IMR-90 (cell line): ENCODE data around the gene FAIM. TPM values are rescaled to one million over a fixed set of nuclear protein-coding genes. Genes with fewer than 3 reads are reported as not detected.

Experiments used
- ATAC-seq: fragments of 200-7000 bp; cut with Tn5 transposase; 2 replicates; pipeline ENCODE4 v1.9.1; 2020; ENCODE audit warnings: low read depth, mild to moderate bottlenecking, moderate library complexity
- BruUV-seq: library from RNA; stranded (reverse); fragments of 400-500 nt; replicated peaks from 2 replicates; lab custom pipeline; 2021; lab: Mats Ljungman, UMichigan
- CTCF ChIA-PET: fragments of 300-600 bp; formaldehyde crosslinking; extraction: SDS; loops from one replicate; lab custom pipeline; 2021; ENCODE audit warnings: antibody characterized with exemption; lab: Yijun Ruan, JAX
- POLR2A ChIA-PET: fragments of 300-600 bp; sonication (Branson Sonifier 250); formaldehyde crosslinking; loops from one replicate; lab custom pipeline; 2022; ENCODE audit warnings: antibody characterized with exemption; ENCODE audit not compliant: unreplicated experiment; lab: Charles Lee
- DNase-seq: peaks from one replicate; pipeline ENCODE4 v3.0.0; 2013
- H2AFZ ChIP-seq: replicated peaks from 2 replicates; pipeline ENCODE3; 2013; ENCODE audit warnings: low read length, mild to moderate bottlenecking; ENCODE audit not compliant: poor library complexity
- H2AK5ac ChIP-seq: 2 replicates; pipeline ENCODE4 v1.6.1; 2013; ENCODE audit warnings: low read depth, low read length, inconsistent platforms
- H2AK9ac ChIP-seq: replicated peaks from 2 replicates; pipeline ENCODE3; 2013; ENCODE audit warnings: mild to moderate bottlenecking, low read depth, low read length, moderate library complexity; ENCODE audit not compliant: poor library complexity
- H2BK120ac ChIP-seq: 2 replicates; pipeline ENCODE4 v1.6.1; 2013; ENCODE audit warnings: low read depth, low read length, inconsistent platforms
- H2BK15ac ChIP-seq: 3 replicates; pipeline ENCODE4 v1.6.1; 2013; ENCODE audit warnings: low read depth, low read length, inconsistent platforms
- H2BK20ac ChIP-seq: 2 replicates; pipeline ENCODE4 v1.6.1; 2013; ENCODE audit warnings: low read depth, mild to moderate bottlenecking, inconsistent platforms, low read length, moderate library complexity
- H2BK5ac ChIP-seq: 2 replicates; pipeline ENCODE4 v1.6.1; 2013; ENCODE audit warnings: mild to moderate bottlenecking, low read depth, low read length, inconsistent platforms; ENCODE audit not compliant: poor library complexity, severe bottlenecking
- H3K14ac ChIP-seq: replicated peaks from 2 replicates; pipeline ENCODE4 v1.6.1; 2013; ENCODE audit warnings: low read depth, low read length, inconsistent platforms
- H3K18ac ChIP-seq: 2 replicates; pipeline ENCODE4 v1.6.1; 2013; ENCODE audit warnings: low read depth, low read length, control low read depth
- H3K23ac ChIP-seq: 2 replicates; pipeline ENCODE4 v1.6.1; 2013; ENCODE audit warnings: low read depth, low read length, inconsistent platforms
- H3K27ac ChIP-seq: 2 replicates; pipeline ENCODE4 v1.5.1; 2013; ENCODE audit warnings: mild to moderate bottlenecking, control low read depth, low read length; ENCODE audit not compliant: insufficient read depth
- H3K27me3 ChIP-seq: 2 replicates; pipeline ENCODE4 v1.6.1; 2013; ENCODE audit warnings: low read length; ENCODE audit not compliant: control insufficient read depth, insufficient read depth
- H3K36me3 ChIP-seq: 2 replicates; pipeline ENCODE4 v1.6.1; 2013; ENCODE audit warnings: low read length, mixed read lengths; ENCODE audit not compliant: control insufficient read depth, insufficient read depth
- H3K4ac ChIP-seq: 2 replicates; pipeline ENCODE4 v1.6.1; 2013; ENCODE audit warnings: low read depth, low read length, inconsistent platforms
- H3K4me1 ChIP-seq: 2 replicates; pipeline ENCODE4 v1.6.1; 2013; ENCODE audit warnings: low read length, mixed read lengths; ENCODE audit not compliant: control insufficient read depth, insufficient read depth
- H3K4me2 ChIP-seq: 2 replicates; pipeline ENCODE4 v1.6.1; 2013; ENCODE audit warnings: low read depth, mild to moderate bottlenecking, control low read depth, low read length, moderate library complexity
- H3K4me3 ChIP-seq: 2 replicates; pipeline ENCODE4 v1.5.1; 2013; ENCODE audit warnings: low read depth, mild to moderate bottlenecking, control low read depth, low read length, moderate library complexity; ENCODE audit not compliant: insufficient read depth
- H3K56ac ChIP-seq: 2 replicates; pipeline ENCODE4 v1.6.1; 2013; ENCODE audit warnings: low read length, inconsistent platforms; ENCODE audit not compliant: insufficient read depth; ENCODE audit errors: extremely low read depth
- H3K79me1 ChIP-seq, 2 experiments: 2 replicates each; pipeline ENCODE4 v1.6.1; 2013; ENCODE audit warnings: low read length in 2 of 2, inconsistent platforms in 1 of 2, low read depth in 1 of 2
- H3K9ac ChIP-seq: 2 replicates; pipeline ENCODE4 v1.6.1; 2013; ENCODE audit warnings: low read depth, low read length, control low read depth
- H3K9me1 ChIP-seq: 2 replicates; pipeline ENCODE4 v1.6.1; 2013; ENCODE audit warnings: low read length, inconsistent platforms; ENCODE audit not compliant: insufficient read depth
- H3K9me3 ChIP-seq: 2 replicates; pipeline ENCODE4 v1.6.1; 2013; ENCODE audit warnings: low read length; ENCODE audit not compliant: control insufficient read depth, insufficient read depth
- H4K20me1 ChIP-seq: 2 replicates; pipeline ENCODE4 v1.6.1; 2013; ENCODE audit warnings: low read length, inconsistent platforms; ENCODE audit not compliant: insufficient read depth
- H4K5ac ChIP-seq: 2 replicates; pipeline ENCODE4 v1.6.1; 2013; ENCODE audit warnings: mild to moderate bottlenecking, low read depth, low read length, control low read depth
- H4K8ac ChIP-seq, 2 experiments: 2 replicates each; pipeline ENCODE4 v1.6.1; 2013; ENCODE audit warnings: low read depth in 2 of 2, low read length in 2 of 2, control low read depth in 1 of 2, inconsistent platforms in 1 of 2
- H4K91ac ChIP-seq: 2 replicates; pipeline ENCODE4 v1.6.1; 2013; ENCODE audit warnings: low read depth, low read length, inconsistent platforms; ENCODE audit not compliant: insufficient read depth
- CHD1 ChIP-seq: IDR thresholded peaks from 2 replicates; pipeline ENCODE4 v1.6.1; 2012; ENCODE audit warnings: low read depth, low read length, improper control_type of control experiment
- POLR2A ChIP-seq: IDR thresholded peaks from 2 replicates; pipeline ENCODE4 v1.6.1; 2012; ENCODE audit warnings: mild to moderate bottlenecking, low read depth, low read length
- RAD21 ChIP-seq: IDR thresholded peaks from 2 replicates; pipeline ENCODE4 v1.6.1; 2012; ENCODE audit warnings: low read length, improper control_type of control experiment
- RCOR1 ChIP-seq: IDR thresholded peaks from 2 replicates; pipeline ENCODE4 v1.6.1; 2012; ENCODE audit warnings: mild to moderate bottlenecking, low read length, improper control_type of control experiment; ENCODE audit not compliant: insufficient replicate concordance
- WGBS, 2 experiments: methylation state at CpG; one replicate each; pipeline versions ENCODE4 v1.1.5 to v1.1.7; 2013; ENCODE audit warnings: missing lambda C conversion rate in 2 of 2; ENCODE audit not compliant: insufficient read length in 1 of 2; ENCODE audit errors: extremely low coverage in 2 of 2; 5-methylcytosine and 5-hydroxymethylcytosine counted together
- dilution Hi-C: fragments of 300-500 bp; cut with HindIII; formaldehyde crosslinking; loops from one replicate; pipeline ENCODE4 v1.14.3; 2018; ENCODE audit warnings: low sequenced_read_pairs; ENCODE audit not compliant: unreplicated experiment
- in situ Hi-C: fragments of 300-500 bp; cut with MboI; formaldehyde crosslinking; loops from 3 replicates; pipeline ENCODE4 v1.14.3; 2019; ENCODE audit warnings: low sequenced_read_pairs, inconsistent platforms, mixed read lengths
- intact Hi-C: fragments of 100-400 bp; cut with micrococcal nuclease; formaldehyde crosslinking; loops from 2 replicates; pipeline ENCODE4 v1.10.0; 2022
- polyA plus RNA-seq, 3 experiments: library from polyadenylated mRNA; depleted of rRNA; stranded (reverse); fragments of >200 nt; gene quantifications; 2 replicates each; pipeline ENCODE4 v1.2.3, GENCODE V29; 2012; ENCODE audit warnings: low replicate concordance in 1 of 3
- total RNA-seq: library from RNA; depleted of rRNA; stranded (reverse); fragments of >200 nt; gene quantifications from 2 replicates; pipeline ENCODE4 v1.2.3, GENCODE V29; 2012
- TF ChIP-seq, protein P1 (sequence below): fragments of 150-350 bp; IDR thresholded peaks from 2 replicates; pipeline ENCODE4 v1.6.1; 2016; ENCODE audit warnings: low read depth, mild to moderate bottlenecking, low read length, moderate library complexity, borderline replicate concordance
- TF ChIP-seq, protein P2 (sequence below): fragments of 150-350 bp; IDR thresholded peaks from 2 replicates; pipeline ENCODE4 v1.6.1; 2017; ENCODE audit warnings: mild to moderate bottlenecking, antibody characterized with exemption, low read length, low read depth

The FAIM gene
- total and polyA plus RNA-seq, 2 of the 4 experiments (the other 2 are of a cell fraction): 2.5 to 3.4 TPM

DNA sequence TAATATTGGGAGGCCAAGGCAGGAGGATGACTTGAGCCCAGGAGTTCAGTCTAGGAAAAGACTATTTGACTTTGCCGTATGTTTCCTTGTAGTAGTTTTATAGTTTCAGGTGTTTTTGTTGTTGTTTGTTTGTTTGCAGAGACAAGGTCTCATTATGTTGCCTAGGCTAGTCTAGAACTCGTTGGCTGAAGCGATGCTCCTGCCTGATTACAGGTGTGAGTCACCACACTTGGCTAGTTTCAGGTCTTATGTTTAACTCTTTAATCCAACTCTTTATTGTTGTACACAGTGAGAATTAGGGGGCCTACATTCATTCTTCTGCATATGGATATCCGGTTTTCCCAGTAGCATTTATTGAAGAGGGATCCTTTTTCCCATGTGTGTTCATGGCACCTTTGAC is 32.0 kb downstream of the FAIM start:
- H3K9me1 ChIP-seq: no peaks in the 10 kb centered on the region
- WGBS, 2 experiments: no CpG with 5 or more reads among the region's 4 CpGs

More for the DNA sequence above, 32.0 kb downstream of the FAIM start:
- Histone ChIP-seq H4K91ac (no peak overlapping the region), H2BK120ac (no peak overlapping the region), H3K27me3 (no peaks in the 10 kb centered on the region), H3K79me1 (no peaks in the 10 kb centered on the region), H3K9ac (no peak overlapping the region), H2BK5ac (no peak overlapping the region), H3K56ac (no peak overlapping the region), H3K14ac (no peak overlapping the region), H4K8ac (no peak overlapping the region), H2AFZ (no peak overlapping the region), H3K4me2 (no peak overlapping the region), H2BK15ac (no peak overlapping the region), H3K23ac (no peak overlapping the region), H3K27ac (no peak overlapping the region), H3K4ac (no peak overlapping the region), H4K20me1 (no peaks in the 10 kb centered on the region), H3K9me3 (peaks cover 9% of the 10 kb centered on the region), H3K18ac (no peak overlapping the region), H2AK9ac (no peak overlapping the region), H2AK5ac (no peak overlapping the region), H3K4me1 (no peaks in the 10 kb centered on the region), H3K36me3 (no peaks in the 10 kb centered on the region), H4K5ac (no peak overlapping the region), H3K4me3 (no peak overlapping the region), H2BK20ac (no peak overlapping the region)
- TF ChIP-seq POLR2A (no peak), RCOR1 (no peak), CHD1 (no peak), RAD21 (no peak)
- TF ChIP-seq, protein P1, sequence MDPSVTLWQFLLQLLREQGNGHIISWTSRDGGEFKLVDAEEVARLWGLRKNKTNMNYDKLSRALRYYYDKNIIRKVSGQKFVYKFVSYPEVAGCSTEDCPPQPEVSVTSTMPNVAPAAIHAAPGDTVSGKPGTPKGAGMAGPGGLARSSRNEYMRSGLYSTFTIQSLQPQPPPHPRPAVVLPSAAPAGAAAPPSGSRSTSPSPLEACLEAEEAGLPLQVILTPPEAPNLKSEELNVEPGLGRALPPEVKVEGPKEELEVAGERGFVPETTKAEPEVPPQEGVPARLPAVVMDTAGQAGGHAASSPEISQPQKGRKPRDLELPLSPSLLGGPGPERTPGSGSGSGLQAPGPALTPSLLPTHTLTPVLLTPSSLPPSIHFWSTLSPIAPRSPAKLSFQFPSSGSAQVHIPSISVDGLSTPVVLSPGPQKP: no peak
- TF ChIP-seq, protein P2, sequence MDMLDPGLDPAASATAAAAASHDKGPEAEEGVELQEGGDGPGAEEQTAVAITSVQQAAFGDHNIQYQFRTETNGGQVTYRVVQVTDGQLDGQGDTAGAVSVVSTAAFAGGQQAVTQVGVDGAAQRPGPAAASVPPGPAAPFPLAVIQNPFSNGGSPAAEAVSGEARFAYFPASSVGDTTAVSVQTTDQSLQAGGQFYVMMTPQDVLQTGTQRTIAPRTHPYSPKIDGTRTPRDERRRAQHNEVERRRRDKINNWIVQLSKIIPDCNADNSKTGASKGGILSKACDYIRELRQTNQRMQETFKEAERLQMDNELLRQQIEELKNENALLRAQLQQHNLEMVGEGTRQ: no peak
- POLR2A ChIA-PET: no interaction called here
- dilution Hi-C loops (no loop called here), in situ Hi-C loops (no loop called here), intact Hi-C loops (no loop called here)
- no peak for ATAC-seq
- no TSS peak for BruUV-seq
- CTCF ChIA-PET: no interaction called here
- DNase-seq: no peak
